Breast epithelium (tissue), 4 donors: ENCODE measurements around the gene UNC93B1. TPM values are rescaled to one million over a fixed set of nuclear protein-coding genes. Genes with fewer than 3 reads are reported as not detected.

Source experiments
- DNase-seq, 2 donors: peaks; one replicate each; pipeline ENCODE4 v3.0.0-alpha.2; 2019; ENCODE audit warnings: low spot score in 2 of 2
- H3K27ac ChIP-seq, 2 donors: fragments of 200-600 bp; sonication (generic) in 1 of 2; one replicate each; pipeline ENCODE4 v1.5.1; 2016 to 2019; ENCODE audit warnings: mild to moderate bottlenecking in 1 of 2
- H3K27me3 ChIP-seq, 2 donors: fragments of 200-600 bp; sonication (generic) in 1 of 2; one replicate each; pipeline versions ENCODE4 v1.5.1 to v1.6.0; 2017 to 2019; ENCODE audit warnings: control low read depth in 1 of 2, mild to moderate bottlenecking in 1 of 2
- H3K36me3 ChIP-seq: fragments of 200-600 bp; one replicate; pipeline ENCODE4 v1.5.1; 2019
- H3K4me1 ChIP-seq, 2 donors: fragments of 200-600 bp; sonication (generic); one replicate each; pipeline ENCODE4 v1.5.1; 2016 to 2019; ENCODE audit warnings: control low read depth in 1 of 2
- H3K4me3 ChIP-seq, 3 donors: fragments of 200-600 bp; sonication (generic); 1 replicate in 2 of 3; 2 replicates in 1 of 3; pipeline ENCODE4 v1.5.1; 2016 to 2019; ENCODE audit warnings: mild to moderate bottlenecking in 3 of 3, moderate library complexity in 2 of 3
- H3K9me3 ChIP-seq, 2 donors: fragments of 200-600 bp; sonication (generic) in 1 of 2; one replicate each; pipeline ENCODE4 v1.5.1; 2016 to 2019; ENCODE audit warnings: control low read depth in 1 of 2
- CTCF ChIP-seq, 3 donors: fragments of 450-650 bp; IDR thresholded peaks; one replicate each; pipeline ENCODE4 v1.5.1; 2016 to 2017; ENCODE audit warnings: antibody characterized with exemption in 3 of 3, mild to moderate bottlenecking in 3 of 3, moderate library complexity in 3 of 3
- POLR2A ChIP-seq: fragments of 450-650 bp; IDR thresholded peaks from one replicate; pipeline ENCODE4 v1.6.1; 2016; ENCODE audit warnings: antibody characterized with exemption, mild to moderate bottlenecking, moderate library complexity
- POLR2AphosphoS5 ChIP-seq, 3 donors: sonication (generic); formaldehyde crosslinking; IDR thresholded peaks; one replicate each; pipeline ENCODE4 v1.6.1; 2017; ENCODE audit warnings: antibody characterized with exemption in 3 of 3
- intact Hi-C: fragments of 100-400 bp; cut with DNase I; formaldehyde crosslinking; loops from one replicate; pipeline ENCODE4 v1.15.1; 2023; ENCODE audit warnings: low total_unique reads
- total RNA-seq, 3 donors: library from RNA; depleted of rRNA; stranded (reverse); fragments of >200 nt; gene quantifications; one replicate each; pipeline ENCODE4 v1.1.0, GENCODE V29; 2016

Gene UNC93B1
- total RNA-seq, 3 donors from 2014 or later: 40.3 to 63.7 (median 49.8) TPM

GRCh38 chr11:68019486-68019885, 15.6 kb upstream of the UNC93B1 start:
- no peaks in the 10 kb centered on the region for H3K27me3 ChIP-seq
- DNase-seq: no peak
- H3K9me3 ChIP-seq: peaks cover under 1 to 2% of the 10 kb centered on the region in 2 donors
- intact Hi-C loops: no loop called here
- no peaks in the 10 kb centered on the region for H3K36me3 ChIP-seq
- H3K4me3 ChIP-seq: no peak overlapping the region
- peak overlapping the region in 1 of 2 donors; percentile 57 for H3K27ac ChIP-seq
- H3K4me1 ChIP-seq: peaks cover 0 to 3% of the 10 kb centered on the region in 2 donors
- TF ChIP-seq POLR2AphosphoS5 (IDR thresholded peaks at IDR 0.05) (no peak), POLR2A (no peak), CTCF (IDR thresholded peaks at IDR 0.05) (no peak)

GRCh38 chr11:68018730-68019190, 14.9 kb upstream of the UNC93B1 start:
- Histone ChIP-seq H3K9me3 (no peaks in the 10 kb centered on the region), H3K4me3 (no peak overlapping the region), H3K27ac (no peak overlapping the region), H3K27me3 (no peaks in the 10 kb centered on the region), H3K36me3 (no peaks in the 10 kb centered on the region), H3K4me1 (peaks cover 4 to 7% of the 10 kb centered on the region in 2 donors)
- intact Hi-C loops: no loop called here
- TF ChIP-seq POLR2AphosphoS5 (IDR thresholded peaks at IDR 0.05): no peak
- TF ChIP-seq CTCF (IDR thresholded peaks at IDR 0.05): no peak
- TF ChIP-seq POLR2A: no peak
- no peak for DNase-seq

- H3K4me1 ChIP-seq: peaks cover 8 to 13% of the 10 kb centered on the region in 2 donors
- no peak for TF ChIP-seq POLR2A
- no peak for TF ChIP-seq POLR2AphosphoS5 (IDR thresholded peaks at IDR 0.05)
- no peak for TF ChIP-seq CTCF (IDR thresholded peaks at IDR 0.05)
- no peaks in the 10 kb centered on the region for H3K36me3 ChIP-seq
- no peaks in the 10 kb centered on the region for H3K27me3 ChIP-seq
- H3K27ac ChIP-seq: no peak overlapping the region
- no peak for DNase-seq
- intact Hi-C loops: no loop called here
- H3K4me3 ChIP-seq: no peak overlapping the region
- no peaks in the 10 kb centered on the region for H3K9me3 ChIP-seq
Measured at GRCh38 chr11:68017980-68018729, 14.3 kb upstream of the UNC93B1 start.

GRCh38 chr11:68016904-68017817, 13.3 kb upstream of the UNC93B1 start:
- H3K27ac ChIP-seq: peak overlapping the region; percentile 54 to 58
- TF ChIP-seq POLR2AphosphoS5 (IDR thresholded peaks at IDR 0.05) (no peak), CTCF (IDR thresholded peaks at IDR 0.05) (no peak), POLR2A (no peak)

More at GRCh38 chr11:68016904-68017817, 13.3 kb upstream of the UNC93B1 start:
- H3K36me3 ChIP-seq: no peaks in the 10 kb centered on the region
- H3K27me3 ChIP-seq: no peaks in the 10 kb centered on the region
- no peaks in the 10 kb centered on the region for H3K9me3 ChIP-seq
- intact Hi-C loops: no loop called here
- peaks cover 17 to 21% of the 10 kb centered on the region in 2 donors for H3K4me1 ChIP-seq
- H3K4me3 ChIP-seq: no peak overlapping the region
- no peak for DNase-seq
